ENCODE measurements around the gene CD2AP.
"Not testable (repeated sequence)": the region's sequence is repeated elsewhere in the genome, so short reads cannot be mapped to it uniquely, and the experiment has no call there.

The CD2AP gene

GRCh38 chr6:47647626-47648025 lies 170.0 kb downstream of the CD2AP start:
- DNase-seq = not testable (repeated sequence)

GRCh38 chr6:47648031-47648430 lies 170.4 kb downstream of the CD2AP start:
- DNase-seq = no peak

- no peak for DNase-seq
Observed at GRCh38 chr6:47650553-47651432, 173.2 kb downstream of the CD2AP start.

- DNase-seq = no peak
Observed at GRCh38 chr6:47651505-47651944, 173.9 kb downstream of the CD2AP start.

GRCh38 chr6:47653706-47654105 lies 176.1 kb downstream of the CD2AP start:
- DNase-seq = no peak

GRCh38 chr6:47654255-47654654 lies 176.7 kb downstream of the CD2AP start:
- no peak for DNase-seq

GRCh38 chr6:47655719-47656595 lies 178.4 kb downstream of the CD2AP start:
- DNase-seq = peak; percentile 10

GRCh38 chr6:47661960-47662359 lies 184.4 kb downstream of the CD2AP start:
- DNase-seq = no peak

GRCh38 chr6:47663462-47664216 lies 186.1 kb downstream of the CD2AP start:
- no peak for DNase-seq

- no peak for DNase-seq
Observed at GRCh38 chr6:47665112-47665511, 187.5 kb downstream of the CD2AP start.

- no peak for DNase-seq
Observed at GRCh38 chr6:47669684-47670513, 192.3 kb downstream of the CD2AP start.

- DNase-seq = peak; percentile 6
Observed at GRCh38 chr6:47670851-47671250, 193.3 kb downstream of the CD2AP start.

- DNase-seq = no peak
Observed at GRCh38 chr6:47671777-47672176, 194.2 kb downstream of the CD2AP start.

- no peak for DNase-seq
Observed at GRCh38 chr6:47672816-47673215, 195.2 kb downstream of the CD2AP start.

GRCh38 chr6:47674673-47675072 lies 197.1 kb downstream of the CD2AP start:
- DNase-seq = no peak

All from hematopoietic multipotent progenitor cell treated with erythropoietin and hydrocortisone succinate and interleukin-3 and kit ligand, for 6 days (in vitro differentiated cells).